Kidney (tissue), 14 donors: ENCODE results near the gene SNX32. TPM values are rescaled to one million over a fixed set of nuclear protein-coding genes. Genes with fewer than 3 reads are reported as not detected.
A peak's percentile ranks its signal among the peaks of the same experiment; 100 is the strongest.

ENCODE experiments used
- DNase-seq, 5 donors: peaks; one replicate each; pipeline ENCODE4 v3.0.0-alpha.2; 2013 to 2020
- FAIRE-seq: peaks from 2 replicates; lab custom pipeline; 2012; peaks lifted over from hg19 to GRCh38; lab: Jason Lieb, UNC
- H3K27ac ChIP-seq, 2 donors: one replicate each; pipeline ENCODE4 v1.7.0; 2013; ENCODE audit warnings: low read depth in 2 of 2, low read length in 2 of 2, inconsistent platforms in 1 of 2
- H3K27me3 ChIP-seq: one replicate; pipeline ENCODE4 v1.7.1; 2013; ENCODE audit warnings: low read length, inconsistent platforms; ENCODE audit not compliant: control insufficient read depth, insufficient read depth
- H3K36me3 ChIP-seq, 3 donors: one replicate each; pipeline versions ENCODE4 v1.7.0 to v1.7.1; 2013; ENCODE audit warnings: low read length in 3 of 3, control low read depth in 1 of 3, inconsistent platforms in 1 of 3; ENCODE audit not compliant: insufficient read depth in 3 of 3, control insufficient read depth in 2 of 3
- H3K4me1 ChIP-seq, 3 donors: one replicate each; pipeline versions ENCODE4 v1.7.0 to v1.7.1; 2013; ENCODE audit warnings: low read length in 3 of 3, inconsistent platforms in 1 of 3, low read depth in 1 of 3; ENCODE audit not compliant: control insufficient read depth in 2 of 3, insufficient read depth in 2 of 3
- H3K4me3 ChIP-seq, 3 donors: one replicate each; pipeline versions ENCODE4 v1.7.0 to v1.8.1; 2013; ENCODE audit warnings: low read length in 3 of 3, control low read depth in 1 of 3, inconsistent platforms in 1 of 3
- H3K9ac ChIP-seq, 3 donors: one replicate each; pipeline versions ENCODE4 v1.7.0 to v1.7.1; 2013; ENCODE audit warnings: low read length in 3 of 3, control low read depth in 1 of 3, inconsistent platforms in 1 of 3
- H3K9me3 ChIP-seq, 3 donors: one replicate each; pipeline versions ENCODE4 v1.7.0 to v1.7.1; 2013; ENCODE audit warnings: low read length in 3 of 3, control low read depth in 1 of 3, inconsistent platforms in 1 of 3; ENCODE audit not compliant: control insufficient read depth in 2 of 3, insufficient read depth in 1 of 3
- intact Hi-C: fragments of 100-400 bp; cut with DNase I; formaldehyde crosslinking; loops from one replicate; pipeline ENCODE4 v1.11.1; 2022
- polyA plus RNA-seq: library from polyadenylated mRNA; stranded (reverse); fragments of 350-450 nt; fragmentation: Illumina TruSeq; extraction: RNeasy Lipid Tissue Mini Kit (QIAGEN cat#74804); gene quantifications from one replicate; pipeline ENCODE4 v1.2.3, GENCODE V29; 2014; ENCODE audit warnings: low read depth, low replicate concordance; ENCODE audit not compliant: insufficient read depth
- total RNA-seq: library from RNA; stranded (reverse); fragmentation: NEBNext Ultra II Directional; extraction: Animal tissue kit (Norgen Biotek cat#: 25700); gene quantifications from one replicate; pipeline ENCODE4 v1.2.1, GENCODE V29; 2021
- TF ChIP-seq, protein P1 (sequence below): IDR thresholded peaks from 3 replicates; pipeline ENCODE4 v1.5.1; 2012; ENCODE audit warnings: mild to moderate bottlenecking, moderate library complexity, borderline replicate concordance; ENCODE audit not compliant: insufficient read depth; ENCODE audit errors: extremely low read depth
- donor health status: control.
- donor health status: control.
- donor health status: control.
- donor health status: control.
- donor health status: control.
- donor health status: DM: yes; HTN: yes; CAD: no.
- donor health status: Normal renal cell carcinoma (clear cell type).

SNX32 gene
- total and polyA plus RNA-seq, 2 donors from 2014 or later: 0.43 to 1.0 TPM

DNA sequence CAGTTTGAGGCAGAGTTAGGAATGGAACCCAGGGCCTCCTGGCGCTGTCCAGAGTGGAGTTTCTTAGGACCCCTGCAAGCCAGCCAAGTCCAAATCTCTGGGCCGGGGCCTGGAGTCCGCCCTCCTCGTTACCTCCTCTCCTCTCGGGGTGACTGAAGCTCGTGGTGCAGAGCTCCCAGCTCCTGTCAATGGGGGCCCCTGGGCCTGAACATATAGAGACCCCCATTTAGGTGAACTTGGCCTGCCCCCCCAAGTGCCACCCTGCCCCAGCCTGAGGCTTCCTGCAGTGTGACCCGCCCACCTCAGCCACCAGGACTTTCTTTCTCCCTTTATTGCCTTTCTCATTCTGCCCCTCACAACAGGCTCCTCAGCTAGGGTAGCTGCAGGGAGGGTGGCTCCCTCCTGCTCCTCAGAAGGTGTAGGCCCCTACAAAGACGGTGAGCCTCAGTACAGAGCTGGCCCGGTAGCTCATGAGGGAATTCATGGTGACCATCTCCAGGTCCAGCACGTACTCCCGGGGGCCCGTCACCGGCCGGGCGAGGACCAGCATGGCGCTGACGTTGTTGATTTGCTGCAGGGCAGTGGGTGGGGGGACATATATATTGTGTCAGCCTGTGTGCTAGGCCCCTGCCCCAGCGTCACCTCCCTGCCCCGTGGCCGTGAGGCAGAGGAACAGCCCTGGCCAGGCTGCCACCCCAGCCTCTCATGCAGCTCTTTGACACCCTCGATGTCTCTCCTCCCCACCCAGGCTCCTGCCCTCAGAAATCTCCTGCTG is 32.9 kb downstream of the SNX32 start:
- FAIRE-seq (no peak), DNase-seq (peak in 2 of 5 donors; percentile 30 to 77)
- Histone ChIP-seq H3K36me3 (peaks cover 0 to 43% (median 21%) of the 10 kb centered on the region in 3 donors), H3K9ac (no peak overlapping the region), H3K4me1 (peaks cover 0 to 16% (median 3%) of the 10 kb centered on the region in 3 donors), H3K9me3 (no peaks in the 10 kb centered on the region), H3K27me3 (no peaks in the 10 kb centered on the region), H3K27ac (no peak overlapping the region), H3K4me3 (no peak overlapping the region)
- TF ChIP-seq, protein P1, sequence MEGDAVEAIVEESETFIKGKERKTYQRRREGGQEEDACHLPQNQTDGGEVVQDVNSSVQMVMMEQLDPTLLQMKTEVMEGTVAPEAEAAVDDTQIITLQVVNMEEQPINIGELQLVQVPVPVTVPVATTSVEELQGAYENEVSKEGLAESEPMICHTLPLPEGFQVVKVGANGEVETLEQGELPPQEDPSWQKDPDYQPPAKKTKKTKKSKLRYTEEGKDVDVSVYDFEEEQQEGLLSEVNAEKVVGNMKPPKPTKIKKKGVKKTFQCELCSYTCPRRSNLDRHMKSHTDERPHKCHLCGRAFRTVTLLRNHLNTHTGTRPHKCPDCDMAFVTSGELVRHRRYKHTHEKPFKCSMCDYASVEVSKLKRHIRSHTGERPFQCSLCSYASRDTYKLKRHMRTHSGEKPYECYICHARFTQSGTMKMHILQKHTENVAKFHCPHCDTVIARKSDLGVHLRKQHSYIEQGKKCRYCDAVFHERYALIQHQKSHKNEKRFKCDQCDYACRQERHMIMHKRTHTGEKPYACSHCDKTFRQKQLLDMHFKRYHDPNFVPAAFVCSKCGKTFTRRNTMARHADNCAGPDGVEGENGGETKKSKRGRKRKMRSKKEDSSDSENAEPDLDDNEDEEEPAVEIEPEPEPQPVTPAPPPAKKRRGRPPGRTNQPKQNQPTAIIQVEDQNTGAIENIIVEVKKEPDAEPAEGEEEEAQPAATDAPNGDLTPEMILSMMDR: no peak
- intact Hi-C loops: no loop called here

DNA sequence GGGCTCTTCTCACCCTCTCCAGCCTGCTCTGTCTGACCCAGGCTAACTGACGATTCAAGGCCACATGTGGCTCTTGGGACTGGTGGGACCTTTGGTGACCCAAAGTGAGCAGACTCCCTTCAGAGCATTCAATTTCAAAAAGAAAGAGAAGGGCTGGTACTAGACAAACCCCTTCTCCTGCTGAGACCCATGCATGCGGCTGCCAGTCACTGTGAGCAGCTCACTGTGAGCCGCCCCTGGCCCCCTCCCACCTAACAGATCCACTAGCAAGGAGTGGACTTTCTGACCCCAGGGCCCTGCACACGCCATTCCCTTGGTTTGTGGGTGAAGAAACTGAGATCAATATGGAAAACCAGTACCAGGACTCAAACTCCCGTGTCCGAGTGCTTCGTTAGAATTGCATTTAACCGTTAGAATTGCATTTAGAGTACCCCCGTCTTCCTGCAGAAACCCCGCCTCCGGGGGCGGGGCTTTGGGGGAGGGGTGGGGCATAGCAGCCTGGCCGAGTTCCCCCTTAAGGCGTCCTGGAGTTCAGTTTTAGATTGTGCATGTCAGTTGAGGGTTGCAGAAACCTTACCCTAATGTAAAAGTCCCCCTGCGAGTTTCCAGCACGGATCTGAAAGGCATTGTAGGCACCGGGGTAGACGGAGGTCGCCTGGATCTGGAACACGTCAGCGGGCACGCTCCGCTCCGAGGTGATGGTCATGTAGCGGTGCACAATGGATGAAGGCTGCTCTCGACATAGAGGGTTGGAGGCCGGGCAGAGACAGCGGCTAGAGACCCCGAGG is 33.7 kb downstream of the SNX32 start:
- H3K9me3 ChIP-seq: no peaks in the 10 kb centered on the region
- H3K36me3 ChIP-seq: peaks cover 0 to 43% (median 21%) of the 10 kb centered on the region in 3 donors
- no peak overlapping the region for H3K27ac ChIP-seq
- no peak overlapping the region for H3K4me3 ChIP-seq
- H3K9ac ChIP-seq: no peak overlapping the region
- no peak for FAIRE-seq
- intact Hi-C loops: no loop called here
- H3K27me3 ChIP-seq: no peaks in the 10 kb centered on the region
- peak in 1 of 5 donors; percentile 60 for DNase-seq
- TF ChIP-seq, protein P1: no peak
- peaks cover 0 to 14% (median 0%) of the 10 kb centered on the region in 3 donors for H3K4me1 ChIP-seq

DNA sequence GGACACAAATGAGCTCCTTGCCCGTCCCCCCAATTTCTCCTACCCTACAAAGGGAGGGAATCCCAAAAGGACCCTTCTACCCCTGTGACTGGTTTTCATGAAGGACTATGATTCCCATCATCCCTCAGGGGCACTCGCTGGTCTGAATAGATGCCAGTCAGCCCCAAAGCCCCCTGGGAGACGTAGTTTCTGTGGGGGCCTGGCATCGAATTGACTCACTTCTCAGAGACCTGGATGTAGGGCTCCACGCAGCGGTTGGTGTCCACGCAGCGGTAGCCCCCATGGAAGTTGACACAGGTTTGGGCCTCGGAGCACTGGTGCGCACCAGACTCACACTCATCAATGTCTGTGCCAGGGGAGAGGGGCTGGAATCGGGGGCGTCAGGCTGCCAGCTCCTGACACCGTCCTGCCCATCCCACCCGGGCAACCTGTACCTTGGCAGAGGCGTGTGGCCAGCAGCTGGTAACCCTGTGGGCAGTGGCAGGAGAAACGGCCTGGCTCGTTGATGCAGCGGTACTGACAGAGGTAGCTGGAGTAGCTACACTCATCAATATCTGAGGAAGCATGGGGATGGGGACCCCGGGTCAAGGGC is 34.4 kb downstream of the SNX32 start:
- no peak overlapping the region for H3K27ac ChIP-seq
- peak in 3 of 5 donors; percentile 16 to 65 (median 55) for DNase-seq
- intact Hi-C loops: no loop called here
- H3K36me3 ChIP-seq: peaks cover 0 to 38% (median 17%) of the 10 kb centered on the region in 3 donors
- H3K9ac ChIP-seq: no peak overlapping the region
- H3K4me1 ChIP-seq: peaks cover 0 to 14% (median 3%) of the 10 kb centered on the region in 3 donors
- FAIRE-seq: no peak
- TF ChIP-seq, protein P1: no peak
- H3K4me3 ChIP-seq: no peak overlapping the region
- H3K9me3 ChIP-seq: no peaks in the 10 kb centered on the region
- no peaks in the 10 kb centered on the region for H3K27me3 ChIP-seq
